HTERT RPE-1 (cell line): ENCODE measurements around the gene B3GALT5.

ENCODE experiments used
- in situ Hi-C: fragments of 300-500 bp; cut with MboI; formaldehyde crosslinking; loops from 4 replicates; pipeline ENCODE4 v1.14.3; 2020; ENCODE audit warnings: low sequenced_read_pairs

The B3GALT5 gene

GRCh38 chr21:39602793-39603192, 9.9 kb upstream of the B3GALT5 start:
- in situ Hi-C loops, result no loop called here

GRCh38 chr21:39604951-39605350, 7.8 kb upstream of the B3GALT5 start:
- in situ Hi-C loops, result no loop called here

GRCh38 chr21:39610703-39611102, 2.0 kb upstream of the B3GALT5 start:
- in situ Hi-C loops, result no loop called here

GRCh38 chr21:39611551-39612190, 1.1 kb upstream of the B3GALT5 start:
- in situ Hi-C loops, result no loop called here

- in situ Hi-C loops, result no loop called here
These were observed 548 bp downstream of the B3GALT5 start for GRCh38 chr21:39613041-39613934.

- in situ Hi-C loops, result no loop called here
These were observed 3.6 kb downstream of the B3GALT5 start for GRCh38 chr21:39616211-39616772.

GRCh38 chr21:39620856-39621255, 8.1 kb downstream of the B3GALT5 start:
- in situ Hi-C loops, result no loop called here

GRCh38 chr21:39625211-39625895, 12.6 kb downstream of the B3GALT5 start:
- in situ Hi-C loops, result no loop called here

- in situ Hi-C loops, result no loop called here
These were observed 15.6 kb downstream of the B3GALT5 start for GRCh38 chr21:39628385-39628784.

GRCh38 chr21:39630191-39630591, 17.5 kb downstream of the B3GALT5 start:
- in situ Hi-C loops, result no loop called here

- in situ Hi-C loops, result no loop called here
These were observed 18.1 kb downstream of the B3GALT5 start for GRCh38 chr21:39630827-39631226.

GRCh38 chr21:39631842-39632562, 19.3 kb downstream of the B3GALT5 start:
- in situ Hi-C loops, result no loop called here

- in situ Hi-C loops, result no loop called here
These were observed 20.2 kb downstream of the B3GALT5 start for GRCh38 chr21:39632796-39633442.

- in situ Hi-C loops, result no loop called here
These were observed 21.0 kb downstream of the B3GALT5 start for GRCh38 chr21:39633770-39634181.

GRCh38 chr21:39634507-39634906, 21.8 kb downstream of the B3GALT5 start:
- in situ Hi-C loops, result no loop called here

- in situ Hi-C loops, result no loop called here
These were observed 24.6 kb downstream of the B3GALT5 start for GRCh38 chr21:39637197-39637970.

- in situ Hi-C loops, result no loop called here
These were observed 25.2 kb downstream of the B3GALT5 start for GRCh38 chr21:39637971-39638240.

GRCh38 chr21:39638281-39638680, 25.5 kb downstream of the B3GALT5 start:
- in situ Hi-C loops, result no loop called here

GRCh38 chr21:39640754-39641153, 28.0 kb downstream of the B3GALT5 start:
- in situ Hi-C loops, result no loop called here
